ENCODE measurements around the gene APBB2.

DNA sequence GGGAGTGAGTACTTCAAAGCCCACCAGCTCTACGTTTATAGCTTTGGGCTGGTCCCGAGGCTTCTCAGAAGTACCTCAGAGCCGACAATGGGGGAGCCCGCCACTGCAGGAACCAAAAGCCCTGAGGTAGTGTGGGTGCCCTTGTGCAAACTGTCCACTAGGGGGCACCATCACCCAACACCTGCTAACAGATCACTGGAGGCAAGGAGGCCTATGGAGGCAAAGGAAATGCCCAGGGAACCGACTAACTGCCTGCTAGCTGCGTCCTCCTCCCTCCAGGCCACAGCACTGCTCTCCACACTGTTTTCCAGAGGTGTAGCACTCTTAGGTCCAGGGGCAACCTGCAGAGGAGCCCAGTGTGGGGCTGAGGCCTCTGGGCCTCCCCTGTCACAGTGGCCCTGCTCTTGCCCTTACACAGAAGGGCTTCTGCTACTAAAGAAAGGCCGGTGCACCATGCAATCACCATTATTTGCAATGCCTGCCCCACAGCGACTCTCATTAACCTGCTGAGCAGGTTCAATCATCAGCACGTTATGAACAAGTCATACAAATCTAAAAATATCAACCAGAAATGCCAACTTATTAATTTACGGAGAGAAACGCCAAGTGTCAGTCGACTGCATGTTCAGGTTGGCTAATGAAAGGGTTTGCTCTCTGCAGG, 305.5 kb downstream of the APBB2 start:
- TF ChIP-seq NR3C1 (CRISPR knock-in tag; conservative IDR thresholded peaks at IDR 0.05; ENCODE audit: low read depth) = no peak
- TF ChIP-seq, protein P1, sequence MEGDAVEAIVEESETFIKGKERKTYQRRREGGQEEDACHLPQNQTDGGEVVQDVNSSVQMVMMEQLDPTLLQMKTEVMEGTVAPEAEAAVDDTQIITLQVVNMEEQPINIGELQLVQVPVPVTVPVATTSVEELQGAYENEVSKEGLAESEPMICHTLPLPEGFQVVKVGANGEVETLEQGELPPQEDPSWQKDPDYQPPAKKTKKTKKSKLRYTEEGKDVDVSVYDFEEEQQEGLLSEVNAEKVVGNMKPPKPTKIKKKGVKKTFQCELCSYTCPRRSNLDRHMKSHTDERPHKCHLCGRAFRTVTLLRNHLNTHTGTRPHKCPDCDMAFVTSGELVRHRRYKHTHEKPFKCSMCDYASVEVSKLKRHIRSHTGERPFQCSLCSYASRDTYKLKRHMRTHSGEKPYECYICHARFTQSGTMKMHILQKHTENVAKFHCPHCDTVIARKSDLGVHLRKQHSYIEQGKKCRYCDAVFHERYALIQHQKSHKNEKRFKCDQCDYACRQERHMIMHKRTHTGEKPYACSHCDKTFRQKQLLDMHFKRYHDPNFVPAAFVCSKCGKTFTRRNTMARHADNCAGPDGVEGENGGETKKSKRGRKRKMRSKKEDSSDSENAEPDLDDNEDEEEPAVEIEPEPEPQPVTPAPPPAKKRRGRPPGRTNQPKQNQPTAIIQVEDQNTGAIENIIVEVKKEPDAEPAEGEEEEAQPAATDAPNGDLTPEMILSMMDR (IDR thresholded peaks at IDR 0.05) = peak; percentile 96
- no peak for TF ChIP-seq ZNF423 (CRISPR knock-in tag; IDR thresholded peaks at IDR 0.05)
